ENCODE data around the gene OSGIN1. TPM values are rescaled to one million over a fixed set of nuclear protein-coding genes. Genes with fewer than 3 reads are reported as not detected.

OSGIN1 gene
- polyA plus RNA-seq, 3 donors: 1.8 to 4.0 (median 2.0) TPM

- H3K36me3 ChIP-seq (replicated peaks in 1 of 2; ENCODE audit: control insufficient read depth in 1 of 2, insufficient read depth in 2 of 2, low read length in 2 of 2): peaks cover 0 to 2% of the 10 kb centered on the region in 2 donors
- no peaks in the 10 kb centered on the region for H3K79me2 ChIP-seq (ENCODE audit: insufficient read depth, low read length)
- no peak overlapping the region for H2AFZ ChIP-seq (ENCODE audit: insufficient read depth, low read depth, low read length, poor library complexity, severe bottlenecking)
- H3K36me3 Mint-ChIP-seq: peaks cover 7 to 13% of the 10 kb centered on the region in 2 donors
- no peaks in the 10 kb centered on the region for H3K9me3 ChIP-seq (replicated peaks in 1 of 2; ENCODE audit: control insufficient read depth in 1 of 2, insufficient read depth in 1 of 2, low read length in 2 of 2)
- no peak overlapping the region for H3K9ac ChIP-seq (ENCODE audit: insufficient read depth, low read length, poor library complexity, severe bottlenecking)
- H3K9me3 Mint-ChIP-seq: no peaks in the 10 kb centered on the region
- no peak overlapping the region for H3K4me3 ChIP-seq (replicated peaks in 1 of 3; ENCODE audit: low read depth in 2 of 3, low read length in 3 of 3)
- H3K27ac ChIP-seq (ENCODE audit: low read depth in 1 of 2, low read length in 2 of 2): no peak overlapping the region
- 96% methylated on average over 16 of the region's 17 CpGs for WGBS (ENCODE audit: insufficient coverage)
- H3K27me3 Mint-ChIP-seq (ENCODE audit: low read depth in 3 of 3): peaks cover 0 to 2% (median 0%) of the 10 kb centered on the region in 3 donors
- peak overlapping the region in 1 of 7 donors; percentile 69 for H3K27ac Mint-ChIP-seq
- no peak overlapping the region for H3K4me2 ChIP-seq (replicated peaks; ENCODE audit: extremely low read depth, low read length, poor library complexity, severe bottlenecking)
- no peak overlapping the region for H3K4me3 Mint-ChIP-seq
- no peaks in the 10 kb centered on the region for H3K4me1 Mint-ChIP-seq
- no peaks in the 10 kb centered on the region for H3K4me1 ChIP-seq (ENCODE audit: control insufficient read depth in 1 of 2, insufficient read depth in 2 of 2, low read length in 2 of 2)
- H3K27me3 ChIP-seq (ENCODE audit: control insufficient read depth in 2 of 2, insufficient read depth in 2 of 2, low read length in 2 of 2): no peaks in the 10 kb centered on the region
- H4K20me1 ChIP-seq (ENCODE audit: insufficient read depth, low read length): no peaks in the 10 kb centered on the region
- intact Hi-C loops (cut with micrococcal nuclease): no loop called here
- DNase-seq: no peak
- TF ChIP-seq CTCF (IDR thresholded peaks at IDR 0.05): no peak
Measured at GRCh38 chr16:83929811-83930555, 23.1 kb upstream of the OSGIN1 start.

- intact Hi-C loops (cut with micrococcal nuclease): no loop called here
- no peaks in the 10 kb centered on the region for H3K9me3 Mint-ChIP-seq
- no peaks in the 10 kb centered on the region for H3K79me2 ChIP-seq (ENCODE audit: insufficient read depth, low read length)
- H3K4me3 ChIP-seq (replicated peaks in 1 of 3; ENCODE audit: low read depth in 2 of 3, low read length in 3 of 3): no peak overlapping the region
- H3K4me1 ChIP-seq (ENCODE audit: control insufficient read depth in 1 of 2, insufficient read depth in 2 of 2, low read length in 2 of 2): no peaks in the 10 kb centered on the region
- no peak overlapping the region for H3K4me2 ChIP-seq (replicated peaks; ENCODE audit: extremely low read depth, low read length, poor library complexity, severe bottlenecking)
- DNase-seq: no peak
- H3K4me3 Mint-ChIP-seq: no peak overlapping the region
- 96% methylated on average over 18 of the region's 22 CpGs for WGBS (ENCODE audit: insufficient coverage)
- H3K27ac ChIP-seq (ENCODE audit: low read depth in 1 of 2, low read length in 2 of 2): no peak overlapping the region
- no peaks in the 10 kb centered on the region for H4K20me1 ChIP-seq (ENCODE audit: insufficient read depth, low read length)
- no peaks in the 10 kb centered on the region for H3K36me3 ChIP-seq (replicated peaks in 1 of 2; ENCODE audit: control insufficient read depth in 1 of 2, insufficient read depth in 2 of 2, low read length in 2 of 2)
- H3K27me3 Mint-ChIP-seq (ENCODE audit: low read depth in 3 of 3): peaks cover 2 to 3% (median 2%) of the 10 kb centered on the region in 3 donors
- no peaks in the 10 kb centered on the region for H3K4me1 Mint-ChIP-seq
- no peak overlapping the region for H2AFZ ChIP-seq (ENCODE audit: insufficient read depth, low read depth, low read length, poor library complexity, severe bottlenecking)
- H3K36me3 Mint-ChIP-seq: peaks cover 5 to 8% of the 10 kb centered on the region in 2 donors
- TF ChIP-seq CTCF (IDR thresholded peaks at IDR 0.05): no peak
- no peaks in the 10 kb centered on the region for H3K9me3 ChIP-seq (replicated peaks in 1 of 2; ENCODE audit: control insufficient read depth in 1 of 2, insufficient read depth in 1 of 2, low read length in 2 of 2)
- no peaks in the 10 kb centered on the region for H3K27me3 ChIP-seq (ENCODE audit: control insufficient read depth in 2 of 2, insufficient read depth in 2 of 2, low read length in 2 of 2)
- no peak overlapping the region for H3K9ac ChIP-seq (ENCODE audit: insufficient read depth, low read length, poor library complexity, severe bottlenecking)
- no peak overlapping the region for H3K27ac Mint-ChIP-seq
Measured at GRCh38 chr16:83930730-83931500, 22.1 kb upstream of the OSGIN1 start.

All from CD14-positive monocyte (primary cell).